SK-N-SH treated with all-trans-retinoic acid at 6 μM for 48 hours (cell line): ENCODE measurements around the gene NPAS3.

Source experiments
- CREB5 ChIP-seq: fragments of 250-450 bp; sonication (Bioruptor Pico); IDR thresholded peaks from 2 replicates; pipeline ENCODE4 v1.5.1; 2020; ENCODE audit warnings: low read depth, mild to moderate bottlenecking, moderate library complexity
- CSDC2 ChIP-seq: fragments of 250-450 bp; sonication (Bioruptor Pico); IDR thresholded peaks from 2 replicates; pipeline ENCODE4 v1.5.0; 2020; ENCODE audit warnings: mild to moderate bottlenecking, moderate library complexity
- PATZ1 ChIP-seq: fragments of 250-450 bp; sonication (Bioruptor Pico); IDR thresholded peaks from 2 replicates; pipeline ENCODE4 v1.8.0; 2020; ENCODE audit warnings: mild to moderate bottlenecking, moderate library complexity, borderline replicate concordance
- SNAI2 ChIP-seq: fragments of 250-450 bp; sonication (Bioruptor Pico); IDR thresholded peaks from 2 replicates; pipeline ENCODE4 v1.5.0; 2020; ENCODE audit warnings: mild to moderate bottlenecking, moderate library complexity
- TCF4 ChIP-seq: fragments of 250-450 bp; sonication (Bioruptor Pico); IDR thresholded peaks from 2 replicates; pipeline ENCODE4 v1.8.0; 2021; ENCODE audit warnings: mild to moderate bottlenecking, moderate library complexity, borderline replicate concordance
- TOX ChIP-seq: fragments of 250-450 bp; sonication (Bioruptor Pico); IDR thresholded peaks from 2 replicates; pipeline ENCODE4 v1.8.0; 2021; ENCODE audit warnings: mild to moderate bottlenecking, moderate library complexity, borderline replicate concordance
- ZC3H10 ChIP-seq: fragments of 250-450 bp; sonication (Bioruptor Pico); IDR thresholded peaks from 2 replicates; pipeline ENCODE4 v1.5.1; 2021; ENCODE audit warnings: mild to moderate bottlenecking, moderate library complexity
- ZFP3 ChIP-seq: fragments of 250-450 bp; sonication (Bioruptor Pico); IDR thresholded peaks from 2 replicates; pipeline ENCODE4 v1.5.0; 2020; ENCODE audit warnings: mild to moderate bottlenecking, moderate library complexity
- ZFP30 ChIP-seq: fragments of 450-650 bp; formaldehyde crosslinking; IDR thresholded peaks from 2 replicates; pipeline ENCODE4 v1.5.0; 2022; ENCODE audit warnings: mild to moderate bottlenecking, moderate library complexity
- ZNF565 ChIP-seq: fragments of 450-650 bp; formaldehyde crosslinking; conservative IDR thresholded peaks from 2 replicates; pipeline ENCODE4 v1.5.0; 2020; ENCODE audit warnings: low read depth, mild to moderate bottlenecking, moderate library complexity

GRCh38 chr14:33586806-33587205 is 648.1 kb downstream of the NPAS3 start:
- no peak for TF ChIP-seq SNAI2 (CRISPR knock-in tag)
- no peak for TF ChIP-seq PATZ1
- no peak for TF ChIP-seq TOX (CRISPR knock-in tag)
- TF ChIP-seq ZNF565 = no peak
- TF ChIP-seq ZC3H10 (CRISPR knock-in tag) = no peak
- no peak for TF ChIP-seq CSDC2
- no peak for TF ChIP-seq CREB5 (CRISPR knock-in tag)
- TF ChIP-seq ZFP30 (CRISPR knock-in tag) = no peak
- TF ChIP-seq TCF4 (CRISPR knock-in tag) = no peak
- no peak for TF ChIP-seq ZFP3
